GM12878 (cell line): Measurements from ENCODE around the gene TRPV3.

ENCODE experiments used
- BCLAF1 ChIP-seq: fragments of 450-650 bp; IDR thresholded peaks from 2 replicates; pipeline ENCODE4 v1.6.1; 2017; ENCODE audit warnings: antibody characterized with exemption, mild to moderate bottlenecking, moderate library complexity
- CTCF ChIP-seq, 3 experiments: IDR thresholded peaks in 2 of 3; conservative IDR thresholded peaks in 1 of 3; 2 replicates each; pipeline ENCODE4 v1.5.1; 2011; ENCODE audit warnings: low read depth in 3 of 3, low read length in 3 of 3, mild to moderate bottlenecking in 3 of 3, control low read depth in 2 of 3, moderate library complexity in 2 of 3, inconsistent platforms in 1 of 3, mixed read lengths in 1 of 3; ENCODE audit not compliant: control insufficient read depth in 2 of 3, insufficient read depth in 1 of 3; ENCODE audit errors: extremely low read depth in 1 of 3
- EZH2 ChIP-seq: IDR thresholded peaks from 2 replicates; pipeline ENCODE4 v1.6.1; 2012; ENCODE audit warnings: low read depth, mild to moderate bottlenecking, control low read depth, inconsistent platforms, low read length, borderline replicate concordance; ENCODE audit not compliant: control insufficient read depth
- JUNB ChIP-seq: IDR thresholded peaks from 2 replicates; pipeline ENCODE4 v1.6.1; 2016; ENCODE audit warnings: antibody characterized with exemption, mild to moderate bottlenecking
- PML ChIP-seq: IDR thresholded peaks from 2 replicates; pipeline ENCODE4 v1.6.1; 2012; ENCODE audit warnings: low read length, inconsistent platforms
- POLR2A ChIP-seq: IDR thresholded peaks from 2 replicates; pipeline ENCODE4 v1.6.1; 2011; ENCODE audit warnings: low read depth, mild to moderate bottlenecking, low read length
- POU2F2 ChIP-seq: IDR thresholded peaks from 3 replicates; pipeline ENCODE4 v1.6.1; 2011; ENCODE audit warnings: low read depth, mild to moderate bottlenecking, low read length, borderline replicate concordance
- SMC3 ChIP-seq: IDR thresholded peaks from 2 replicates; pipeline ENCODE4 v1.6.1; 2011; ENCODE audit warnings: low read length, improper control_type of control experiment, borderline replicate concordance
- STAT3 ChIP-seq: IDR thresholded peaks from 2 replicates; pipeline ENCODE4 v1.6.1; 2011; ENCODE audit warnings: low read depth, low read length, improper control_type of control experiment
- USF2 ChIP-seq: IDR thresholded peaks from 2 replicates; pipeline ENCODE4 v1.6.1; 2011; ENCODE audit warnings: low read depth, low read length, improper control_type of control experiment, borderline replicate concordance

- TF ChIP-seq SMC3 (no peak), POU2F2 (no peak), JUNB (no peak), STAT3 (no peak), PML (no peak), USF2 (no peak), POLR2A (no peak), EZH2 (no peak), CTCF (IDR thresholded peaks at IDR 0.05 in 2 of 3, conservative IDR thresholded peaks at IDR 0.05 in 1 of 3; ENCODE audit: control insufficient read depth in 2 of 3, extremely low read depth in 1 of 3, insufficient read depth in 1 of 3, low read depth in 3 of 3, low read length in 3 of 3) (no peak), BCLAF1 (no peak)
Measured at GRCh38 chr17:3543453-3543852, 14.2 kb downstream of the TRPV3 start.
